Measurements from ENCODE around the gene SLC2A1. TPM values are rescaled to one million over a fixed set of nuclear protein-coding genes. Genes with fewer than 3 reads are reported as not detected.

SLC2A1 gene
- polyA plus RNA-seq, 1 donor (not counting 4 experiments of a cell fraction or from before 2014, with no cell fraction given), result 689 TPM

- H3K9me1 ChIP-seq (ENCODE audit: control insufficient read depth, extremely low read depth, insufficient read depth, low read length), result no peaks in the 10 kb centered on the region
- H3K79me2 ChIP-seq (ENCODE audit: control insufficient read depth, insufficient read depth, low read length), result no peaks in the 10 kb centered on the region
- H3K9ac ChIP-seq (ENCODE audit: control insufficient read depth, extremely low read depth, insufficient read depth, low read length), result no peak overlapping the region
- H3K4me1 ChIP-seq (ENCODE audit: control insufficient read depth, extremely low read depth, insufficient read depth, low read length), result peaks cover 11% of the 10 kb centered on the region
- H3K27ac ChIP-seq (ENCODE audit: control insufficient read depth, insufficient read depth, low read length), result no peak overlapping the region
- H3K9me3 ChIP-seq (ENCODE audit: control insufficient read depth, low read depth, low read length), result no peaks in the 10 kb centered on the region
- dilution Hi-C loops (cut with MboI; ENCODE audit: extremely low pct_ligation_motif_present, low sequenced_read_pairs), result no loop called here
- H3K4me2 ChIP-seq (ENCODE audit: control insufficient read depth, extremely low read depth, insufficient read depth, low read depth, low read length), result no peak overlapping the region
- no peak for TF ChIP-seq EZH2 (IDR thresholded peaks at IDR 0.05; ENCODE audit: low read length)
- TF ChIP-seq, protein P1, sequence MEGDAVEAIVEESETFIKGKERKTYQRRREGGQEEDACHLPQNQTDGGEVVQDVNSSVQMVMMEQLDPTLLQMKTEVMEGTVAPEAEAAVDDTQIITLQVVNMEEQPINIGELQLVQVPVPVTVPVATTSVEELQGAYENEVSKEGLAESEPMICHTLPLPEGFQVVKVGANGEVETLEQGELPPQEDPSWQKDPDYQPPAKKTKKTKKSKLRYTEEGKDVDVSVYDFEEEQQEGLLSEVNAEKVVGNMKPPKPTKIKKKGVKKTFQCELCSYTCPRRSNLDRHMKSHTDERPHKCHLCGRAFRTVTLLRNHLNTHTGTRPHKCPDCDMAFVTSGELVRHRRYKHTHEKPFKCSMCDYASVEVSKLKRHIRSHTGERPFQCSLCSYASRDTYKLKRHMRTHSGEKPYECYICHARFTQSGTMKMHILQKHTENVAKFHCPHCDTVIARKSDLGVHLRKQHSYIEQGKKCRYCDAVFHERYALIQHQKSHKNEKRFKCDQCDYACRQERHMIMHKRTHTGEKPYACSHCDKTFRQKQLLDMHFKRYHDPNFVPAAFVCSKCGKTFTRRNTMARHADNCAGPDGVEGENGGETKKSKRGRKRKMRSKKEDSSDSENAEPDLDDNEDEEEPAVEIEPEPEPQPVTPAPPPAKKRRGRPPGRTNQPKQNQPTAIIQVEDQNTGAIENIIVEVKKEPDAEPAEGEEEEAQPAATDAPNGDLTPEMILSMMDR (optimal IDR thresholded peaks at IDR 0.05 in 1 of 3, IDR thresholded peaks at IDR 0.05 in 1 of 3, conservative IDR thresholded peaks at IDR 0.05 in 1 of 3; ENCODE audit: extremely low read depth in 1 of 3, insufficient read depth in 2 of 3, low read length in 3 of 3), result no peak
- H3K4me3 ChIP-seq (ENCODE audit: control insufficient read depth in 2 of 3, extremely low read depth in 1 of 3, insufficient read depth in 2 of 3, low read depth in 1 of 3, low read length in 3 of 3), result no peak overlapping the region
- no peaks in the 10 kb centered on the region for H3K27me3 ChIP-seq (ENCODE audit: control insufficient read depth, extremely low read depth, insufficient read depth, low read length)
- H2AFZ ChIP-seq (ENCODE audit: control insufficient read depth, low read length), result no peak overlapping the region
- H3K36me3 ChIP-seq (ENCODE audit: control insufficient read depth in 2 of 2, extremely low read depth in 1 of 2, insufficient read depth in 2 of 2, low read length in 2 of 2), result no peaks in the 10 kb centered on the region
- FAIRE-seq (no peak), DNase-seq (ENCODE audit: low read depth, low spot score) (no peak)
- H4K20me1 ChIP-seq (ENCODE audit: control insufficient read depth, extremely low read depth, insufficient read depth, low read length), result no peaks in the 10 kb centered on the region
Observed at GRCh38 chr1:43002766-43003165, 44.1 kb upstream of the SLC2A1 start.

DNA sequence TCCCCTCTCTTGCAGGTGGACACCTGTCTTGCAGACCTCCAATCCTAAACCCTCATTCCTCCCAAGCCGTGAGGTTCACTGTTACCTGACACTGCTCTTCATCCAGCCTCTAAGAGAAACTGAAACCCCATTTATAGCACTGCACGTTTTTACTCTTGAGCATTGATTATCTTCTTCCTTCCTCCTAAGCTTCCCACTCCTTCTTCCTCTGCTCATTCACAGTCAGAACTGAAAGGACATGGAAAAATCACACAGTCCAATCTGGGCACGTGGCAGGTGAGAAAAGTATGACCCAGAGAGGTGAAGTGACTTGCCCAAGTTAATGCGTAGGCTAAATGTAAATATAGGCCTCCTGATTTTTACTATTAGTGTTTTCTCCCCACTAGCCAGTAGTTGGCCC, 43.4 kb upstream of the SLC2A1 start:
- Histone ChIP-seq H3K4me3 (ENCODE audit: control insufficient read depth in 2 of 3, extremely low read depth in 1 of 3, insufficient read depth in 2 of 3, low read depth in 1 of 3, low read length in 3 of 3) (no peak overlapping the region), H3K27me3 (ENCODE audit: control insufficient read depth, extremely low read depth, insufficient read depth, low read length) (no peaks in the 10 kb centered on the region), H3K4me2 (ENCODE audit: control insufficient read depth, extremely low read depth, insufficient read depth, low read depth, low read length) (no peak overlapping the region), H3K9ac (ENCODE audit: control insufficient read depth, extremely low read depth, insufficient read depth, low read length) (no peak overlapping the region), H2AFZ (ENCODE audit: control insufficient read depth, low read length) (no peak overlapping the region), H4K20me1 (ENCODE audit: control insufficient read depth, extremely low read depth, insufficient read depth, low read length) (no peaks in the 10 kb centered on the region), H3K4me1 (ENCODE audit: control insufficient read depth, extremely low read depth, insufficient read depth, low read length) (peaks cover 6% of the 10 kb centered on the region), H3K9me3 (ENCODE audit: control insufficient read depth, low read depth, low read length) (no peaks in the 10 kb centered on the region), H3K9me1 (ENCODE audit: control insufficient read depth, extremely low read depth, insufficient read depth, low read length) (no peaks in the 10 kb centered on the region), H3K27ac (ENCODE audit: control insufficient read depth, insufficient read depth, low read length) (no peak overlapping the region), H3K36me3 (ENCODE audit: control insufficient read depth in 2 of 2, extremely low read depth in 1 of 2, insufficient read depth in 2 of 2, low read length in 2 of 2) (no peaks in the 10 kb centered on the region), H3K79me2 (ENCODE audit: control insufficient read depth, insufficient read depth, low read length) (no peaks in the 10 kb centered on the region)
- TF ChIP-seq, protein P1 (optimal IDR thresholded peaks at IDR 0.05 in 1 of 3, IDR thresholded peaks at IDR 0.05 in 1 of 3, conservative IDR thresholded peaks at IDR 0.05 in 1 of 3; ENCODE audit: extremely low read depth in 1 of 3, insufficient read depth in 2 of 3, low read length in 3 of 3), result no peak
- no peak for TF ChIP-seq EZH2 (IDR thresholded peaks at IDR 0.05; ENCODE audit: low read length)
- no peak for FAIRE-seq
- dilution Hi-C loops (cut with MboI; ENCODE audit: extremely low pct_ligation_motif_present, low sequenced_read_pairs), result no loop called here
- no peak for DNase-seq (ENCODE audit: low read depth, low spot score)
